Endothelial cell of umbilical vein (primary cell): ENCODE measurements around the gene PCBD1. TPM values are rescaled to one million over a fixed set of nuclear protein-coding genes. Genes with fewer than 3 reads are reported as not detected.

Experiments
- BruUV-seq: library from RNA; stranded (reverse); fragments of 400-500 nt; replicated peaks from 2 replicates; lab custom pipeline; 2021; lab: Mats Ljungman, UMichigan
- CTCF ChIA-PET: fragments of 300-600, 350-600 bp; sonication (Branson Sonifier 250); formaldehyde crosslinking; loops from one replicate; lab custom pipeline; 2021; ENCODE audit warnings: antibody characterized with exemption, inconsistent platforms; lab: Charles Lee
- POLR2A ChIA-PET: fragments of 300-600, 350-600 bp; sonication (Branson Sonifier 250); formaldehyde crosslinking; loops from one replicate; lab custom pipeline; 2021; ENCODE audit warnings: antibody characterized with exemption, inconsistent platforms; lab: Charles Lee
- DNase-seq: peaks from one replicate; pipeline ENCODE4 v3.0.0-alpha.2; 2011; ENCODE audit warnings: low read depth, low spot score
- FAIRE-seq: peaks from 2 replicates; lab custom pipeline; 2011; peaks lifted over from hg19 to GRCh38; lab: Jason Lieb, UNC
- H2AFZ ChIP-seq: 2 replicates; pipeline ENCODE4 v1.6.0; 2012; ENCODE audit warnings: low read depth, low read length, control low read depth, inconsistent platforms
- H3K27ac ChIP-seq: 2 replicates; pipeline ENCODE4 v1.5.1; 2011; ENCODE audit warnings: low read depth, mild to moderate bottlenecking, control low read depth, low read length, moderate library complexity; ENCODE audit not compliant: insufficient read depth
- H3K27me3 ChIP-seq, 2 experiments: 2 replicates each; pipeline versions ENCODE4 v1.6.0 to v1.6.1; 2011; ENCODE audit warnings: low read length in 2 of 2, mixed read lengths in 1 of 2; ENCODE audit not compliant: control insufficient read depth in 2 of 2, insufficient read depth in 2 of 2
- H3K36me3 ChIP-seq, 2 experiments: 2 replicates in 1 of 2; 3 replicates in 1 of 2; pipeline ENCODE4 v1.5.1; 2011; ENCODE audit warnings: low read length in 2 of 2, mild to moderate bottlenecking in 1 of 2, moderate library complexity in 1 of 2; ENCODE audit not compliant: control insufficient read depth in 2 of 2, insufficient read depth in 2 of 2; ENCODE audit errors: extremely low read depth in 1 of 2
- H3K4me1 ChIP-seq: 3 replicates; pipeline ENCODE4 v1.5.1; 2011; ENCODE audit warnings: mild to moderate bottlenecking, low read length; ENCODE audit not compliant: control insufficient read depth, insufficient read depth; ENCODE audit errors: extremely low read depth
- H3K4me2 ChIP-seq: 2 replicates; pipeline ENCODE4 v1.6.1; 2011; ENCODE audit warnings: low read length, control low read depth, mixed read lengths; ENCODE audit not compliant: insufficient read depth
- H3K4me3 ChIP-seq, 3 experiments: fragments of 200-600 bp in 1 of 3; sonication (generic), shearing (Covaris generic) in 1 of 3; replicated peaks in 1 of 3; 2 replicates each; pipeline ENCODE4 v1.5.1; 2011 to 2016; ENCODE audit warnings: control low read depth in 3 of 3, low read length in 3 of 3, mild to moderate bottlenecking in 2 of 3, inconsistent platforms in 1 of 3, low read depth in 1 of 3, moderate library complexity in 1 of 3; ENCODE audit not compliant: insufficient read depth in 1 of 3
- H3K79me2 ChIP-seq: 2 replicates; pipeline ENCODE4 v1.6.0; 2012; ENCODE audit warnings: low read length, inconsistent platforms; ENCODE audit not compliant: control insufficient read depth, insufficient read depth
- H3K9ac ChIP-seq: replicated peaks from 2 replicates; pipeline ENCODE3; 2011; ENCODE audit warnings: low read length, control low read depth; ENCODE audit not compliant: insufficient read depth; ENCODE audit errors: extremely low read depth
- H3K9me1 ChIP-seq: replicated peaks from 3 replicates; pipeline ENCODE4 v1.6.0; 2011; ENCODE audit warnings: mild to moderate bottlenecking, low read length; ENCODE audit not compliant: control insufficient read depth, insufficient read depth; ENCODE audit errors: extremely low read depth
- H3K9me3 ChIP-seq: replicated peaks from 2 replicates; pipeline ENCODE4 v1.5.1; 2012; ENCODE audit warnings: low read length, inconsistent platforms; ENCODE audit not compliant: control insufficient read depth, insufficient read depth
- H4K20me1 ChIP-seq: replicated peaks from 2 replicates; pipeline ENCODE3; 2011; ENCODE audit warnings: mild to moderate bottlenecking, low read length; ENCODE audit not compliant: control insufficient read depth, insufficient read depth; ENCODE audit errors: extremely low read depth
- CTCF ChIP-seq, 2 donors: IDR thresholded peaks; 1 replicate in 1 of 2; 2 replicates in 1 of 2; pipeline ENCODE4 v1.5.1; 2011; ENCODE audit warnings: low read length in 2 of 2, mild to moderate bottlenecking in 2 of 2, moderate library complexity in 2 of 2, control low read depth in 1 of 2, inconsistent platforms in 1 of 2, low read depth in 1 of 2; ENCODE audit not compliant: insufficient read depth in 1 of 2; ENCODE audit errors: extremely low read depth in 1 of 2
- EZH2 ChIP-seq: IDR thresholded peaks from 2 replicates; pipeline ENCODE4 v1.6.1; 2012; ENCODE audit warnings: borderline replicate concordance, low read depth, mild to moderate bottlenecking, moderate library complexity, low read length, inconsistent platforms; ENCODE audit not compliant: severe bottlenecking
- FOS ChIP-seq: IDR thresholded peaks from 2 replicates; pipeline ENCODE4 v1.6.1; 2011; ENCODE audit warnings: mild to moderate bottlenecking, low read length, moderate library complexity, borderline replicate concordance; ENCODE audit not compliant: insufficient read depth
- GATA2 ChIP-seq: IDR thresholded peaks from 2 replicates; pipeline ENCODE4 v1.7.0; 2011; ENCODE audit warnings: low read depth, mild to moderate bottlenecking, moderate library complexity, mixed read lengths, low read length; ENCODE audit not compliant: insufficient read length, insufficient read depth
- JUN ChIP-seq: IDR thresholded peaks from 2 replicates; pipeline ENCODE4 v1.6.1; 2011; ENCODE audit warnings: borderline replicate concordance, low read depth; ENCODE audit not compliant: insufficient read length, insufficient read depth
- MYC ChIP-seq: IDR thresholded peaks from one replicate; pipeline ENCODE4 v1.6.1; 2011; ENCODE audit warnings: mild to moderate bottlenecking, low read depth, low read length
- POLR2A ChIP-seq: IDR thresholded peaks from 2 replicates; pipeline ENCODE4 v1.6.1; 2012; ENCODE audit warnings: low read depth, mild to moderate bottlenecking, control low read depth, low read length
- POLR2AphosphoS5 ChIP-seq: IDR thresholded peaks from 2 replicates; pipeline ENCODE4 v1.6.1; 2012; ENCODE audit warnings: low read depth, mild to moderate bottlenecking, control low read depth, low read length, moderate library complexity; ENCODE audit not compliant: insufficient read depth
- dilution Hi-C: fragments of 300-500 bp; cut with MboI; formaldehyde crosslinking; loops from one replicate; pipeline ENCODE4 v1.15.0; 2019; ENCODE audit warnings: low sequenced_read_pairs; ENCODE audit not compliant: extremely low pct_ligation_motif_present
- intact Hi-C: fragments of 100-400 bp; cut with micrococcal nuclease; formaldehyde crosslinking; loops from one replicate; pipeline ENCODE4 v1.10.0; 2022
- polyA plus RNA-seq, 4 experiments: library from polyadenylated mRNA; depleted of rRNA in 3 of 4; stranded (reverse) in 3 of 4; unstranded in 1 of 4; fragments of >200 nt; gene quantifications; 2 replicates each; pipeline versions ENCODE4 v1.2.1 to v1.2.3, GENCODE V29; 2011 to 2012; ENCODE audit warnings: missing spikeins in 1 of 4
- total RNA-seq: library from RNA; stranded (reverse); gene quantifications from 2 replicates; pipeline ENCODE4 v1.2.3, GENCODE V29; 2021
- TF ChIP-seq, protein P1 (sequence below): IDR thresholded peaks from 2 replicates; pipeline ENCODE4 v1.6.1; 2011; ENCODE audit not compliant: insufficient read depth, insufficient read length

PCBD1 gene
- total and polyA plus RNA-seq, 2 donors (not counting 3 experiments of a cell fraction or from before 2014, with no cell fraction given) = 95.7 to 113 TPM

DNA sequence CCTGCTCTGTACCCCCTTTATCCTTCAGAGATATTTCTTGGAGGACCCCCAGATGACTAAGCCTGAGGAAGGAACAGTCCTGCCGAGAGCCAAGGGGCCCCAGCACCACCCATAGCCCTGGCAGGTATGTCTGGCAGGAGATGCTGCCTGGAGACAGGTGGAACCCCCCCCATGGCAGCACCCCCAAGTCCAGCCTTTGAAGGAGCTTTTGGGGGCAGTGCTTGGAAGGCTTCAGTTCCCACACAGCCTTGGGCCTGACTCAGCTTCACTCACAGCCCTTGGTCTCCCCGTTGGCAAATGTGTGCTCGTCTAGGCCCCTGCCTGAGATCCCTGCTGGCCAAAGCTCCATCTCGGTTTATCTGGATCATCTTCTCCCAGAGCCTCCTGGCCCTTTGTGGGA is 23.0 kb upstream of the PCBD1 start:
- Histone ChIP-seq H3K9me3 (no peaks in the 10 kb centered on the region), H3K9ac (no peak overlapping the region)
- BruUV-seq = no TSS peak

More for the DNA sequence above, 23.0 kb upstream of the PCBD1 start:
- Histone ChIP-seq H3K9me1 (no peaks in the 10 kb centered on the region), H2AFZ (no peak overlapping the region), H3K4me1 (no peaks in the 10 kb centered on the region), H3K36me3 (no peaks in the 10 kb centered on the region), H4K20me1 (no peaks in the 10 kb centered on the region), H3K27me3 (peaks cover 0 to 4% of the 10 kb centered on the region in 2 experiments), H3K4me2 (no peak overlapping the region), H3K4me3 (no peak overlapping the region), H3K27ac (no peak overlapping the region), H3K79me2 (no peaks in the 10 kb centered on the region)
- DNase-seq (no peak), FAIRE-seq (no peak)
- TF ChIP-seq GATA2 (no peak), POLR2AphosphoS5 (no peak), JUN (no peak), MYC (no peak), POLR2A (no peak), CTCF (IDR thresholded peaks at IDR 0.05; ENCODE audit: extremely low read depth in 1 of 2, insufficient read depth in 1 of 2, low read depth in 1 of 2, low read length in 2 of 2) (no peak), EZH2 (no peak), FOS (no peak)
- TF ChIP-seq, protein P1, sequence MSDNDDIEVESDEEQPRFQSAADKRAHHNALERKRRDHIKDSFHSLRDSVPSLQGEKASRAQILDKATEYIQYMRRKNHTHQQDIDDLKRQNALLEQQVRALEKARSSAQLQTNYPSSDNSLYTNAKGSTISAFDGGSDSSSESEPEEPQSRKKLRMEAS = no peak
- POLR2A ChIA-PET = no interaction called here
- intact Hi-C loops (no loop called here), dilution Hi-C loops (no loop called here)
- CTCF ChIA-PET = interaction anchor here (1.0 to 1.4 kb wide), 2 partner anchors 8 to 13 kb away, joined by 5 to 6 read pairs; no protein-coding TSS in a partner anchor
